CD4-positive, CD25-positive, alpha-beta regulatory T cell (primary cell): Measurements from ENCODE around the gene ZMYND15. TPM values are rescaled to one million over a fixed set of nuclear protein-coding genes. Genes with fewer than 3 reads are reported as not detected.

Experiments used
- ATAC-seq, 2 donors: fragments of 150-1000 bp; cut with Tn5 transposase; one replicate each; pipeline ENCODE4 v1.10.0; 2021; ENCODE audit warnings: low read depth in 2 of 2, moderate number of reproducible peaks in 2 of 2, moderate library complexity in 1 of 2
- DNase-seq, 3 donors: peaks; one replicate each; pipeline versions ENCODE4 v3.0.0 to v3.0.0-alpha.2; 2012 to 2022; ENCODE audit warnings: mixed read lengths in 1 of 3
- H3K27ac ChIP-seq: one replicate; pipeline ENCODE4 v1.7.0; 2013; ENCODE audit warnings: mild to moderate bottlenecking, low read length; ENCODE audit not compliant: insufficient read depth, poor library complexity, severe bottlenecking
- H3K27me3 ChIP-seq: one replicate; pipeline ENCODE4 v1.7.0; 2013; ENCODE audit warnings: low read length; ENCODE audit not compliant: control insufficient read depth, insufficient read depth
- H3K36me3 ChIP-seq: one replicate; pipeline ENCODE4 v1.7.0; 2013; ENCODE audit warnings: mild to moderate bottlenecking, low read length, moderate library complexity; ENCODE audit not compliant: control insufficient read depth, insufficient read depth
- H3K4me1 ChIP-seq: 2 replicates; pipeline ENCODE4 v1.7.0; 2013; ENCODE audit warnings: mild to moderate bottlenecking, low read length; ENCODE audit not compliant: insufficient read depth, control insufficient read depth, poor library complexity, severe bottlenecking
- H3K4me3 ChIP-seq: one replicate; pipeline ENCODE4 v1.7.0; 2013; ENCODE audit warnings: low read depth, mild to moderate bottlenecking, low read length, moderate library complexity
- H3K9me3 ChIP-seq, 2 experiments: 1 replicate in 1 of 2; 2 replicates in 1 of 2; pipeline ENCODE4 v1.7.0; 2013; ENCODE audit warnings: low read length in 2 of 2, mild to moderate bottlenecking in 1 of 2, moderate library complexity in 1 of 2; ENCODE audit not compliant: control insufficient read depth in 2 of 2
- H3K27ac Mint-ChIP-seq, 3 donors: one replicate each; pipeline ENCODE4 v1.8.0; 2020 to 2022; ENCODE audit warnings: mild to moderate bottlenecking in 3 of 3, mixed read lengths in 3 of 3, moderate library complexity in 2 of 3
- H3K27me3 Mint-ChIP-seq: one replicate; pipeline ENCODE4 v1.8.0; 2022; ENCODE audit warnings: mild to moderate bottlenecking, mixed read lengths
- H3K36me3 Mint-ChIP-seq: one replicate; pipeline ENCODE4 v1.8.0; 2020; ENCODE audit warnings: mixed read lengths
- H3K4me1 Mint-ChIP-seq, 4 donors: one replicate each; pipeline ENCODE4 v1.8.0; 2020 to 2022; ENCODE audit warnings: mixed read lengths in 4 of 4, mild to moderate bottlenecking in 1 of 4
- H3K4me3 Mint-ChIP-seq, 4 donors: one replicate each; pipeline ENCODE4 v1.8.0; 2020 to 2022; ENCODE audit warnings: mild to moderate bottlenecking in 4 of 4, mixed read lengths in 4 of 4, moderate library complexity in 3 of 4
- H3K9me3 Mint-ChIP-seq, 7 donors: one replicate each; pipeline ENCODE4 v1.8.0; 2020 to 2022; ENCODE audit warnings: mixed read lengths in 7 of 7, mild to moderate bottlenecking in 3 of 7, moderate library complexity in 2 of 7
- polyA plus RNA-seq, 4 donors: library from polyadenylated mRNA; unstranded; fragments of 300-500 nt; fragmentation: Illumina TruSeq; gene quantifications; one replicate each; pipeline ENCODE4 v1.2.3, GENCODE V29; 2021
- total RNA-seq: library from RNA; stranded (reverse); gene quantifications from one replicate; pipeline ENCODE4 v1.2.3, GENCODE V29; 2022

Gene ZMYND15
- total and polyA plus RNA-seq, 5 donors from 2014 or later, result 1.0 TPM; not detected in 4

GRCh38 chr17:4788807-4789700 is 49.4 kb downstream of the ZMYND15 start, which contains the start of gene GLTPD2:
TSS of gene GLTPD2 (plus strand) at chr17:4788964. CDS start at chr17:4789012, 48 bp downstream.
- H3K9me3 Mint-ChIP-seq, result no peaks in the 10 kb centered on the region
- peaks cover 54% of the 10 kb centered on the region for H3K27me3 Mint-ChIP-seq
- H3K4me3 Mint-ChIP-seq, result peak within 1 kb of the TSS; percentile 68 to 90 (median 86)
- no peaks in the 10 kb centered on the region for H3K36me3 ChIP-seq
- peaks cover 12% of the 10 kb centered on the region for H3K27me3 ChIP-seq
- DNase-seq (no peak), ATAC-seq (no peak)
- H3K36me3 Mint-ChIP-seq, result no peaks in the 10 kb centered on the region
- peak within 1 kb of the TSS; percentile 74 for H3K27ac ChIP-seq
- H3K4me1 ChIP-seq, result peaks cover 34% of the 10 kb centered on the region
- H3K9me3 ChIP-seq, result no peaks in the 10 kb centered on the region
- H3K4me3 ChIP-seq, result peak within 1 kb of the TSS; percentile 19
- H3K27ac Mint-ChIP-seq, result peak within 1 kb of the TSS in 1 of 3 donors; percentile 60
- peaks cover 5 to 43% (median 11%) of the 10 kb centered on the region in 4 donors for H3K4me1 Mint-ChIP-seq

GRCh38 chr17:4789701-4789950 is 50.0 kb downstream of the ZMYND15 start:
- H3K36me3 Mint-ChIP-seq, result no peaks in the 10 kb centered on the region
- H3K9me3 ChIP-seq, result no peaks in the 10 kb centered on the region
- ATAC-seq, result peak in 1 of 2 donors; percentile 42
- peaks cover 5 to 40% (median 11%) of the 10 kb centered on the region in 4 donors for H3K4me1 Mint-ChIP-seq
- H3K27ac Mint-ChIP-seq, result peak overlapping the region in 1 of 3 donors; percentile 60
- no peaks in the 10 kb centered on the region for H3K36me3 ChIP-seq
- DNase-seq, result no peak
- peaks cover 49% of the 10 kb centered on the region for H3K27me3 Mint-ChIP-seq
- peak overlapping the region; percentile 74 for H3K27ac ChIP-seq
- H3K27me3 ChIP-seq, result peaks cover 11% of the 10 kb centered on the region
- H3K9me3 Mint-ChIP-seq, result no peaks in the 10 kb centered on the region
- peaks cover 34% of the 10 kb centered on the region for H3K4me1 ChIP-seq
- H3K4me3 Mint-ChIP-seq, result peak overlapping the region in 3 of 4 donors; percentile 68 to 88 (median 81)
- H3K4me3 ChIP-seq, result peak overlapping the region; percentile 19

- H3K4me3 Mint-ChIP-seq, result peak overlapping the region; percentile 80 to 93 (median 89)
- no peaks in the 10 kb centered on the region for H3K9me3 Mint-ChIP-seq
- H3K36me3 ChIP-seq, result no peaks in the 10 kb centered on the region
- peak overlapping the region; percentile 74 for H3K4me3 ChIP-seq
- H3K36me3 Mint-ChIP-seq, result no peaks in the 10 kb centered on the region
- ATAC-seq (peak; percentile 90 to 91), DNase-seq (peak; percentile 69 to 84 (median 78))
- peaks cover 11% of the 10 kb centered on the region for H3K27me3 ChIP-seq
- H3K4me1 ChIP-seq, result peaks cover 33% of the 10 kb centered on the region
- no peaks in the 10 kb centered on the region for H3K9me3 ChIP-seq
- H3K27ac ChIP-seq, result peak overlapping the region; percentile 74
- H3K27ac Mint-ChIP-seq, result peak overlapping the region; percentile 44 to 87 (median 61)
- peaks cover 5 to 38% (median 11%) of the 10 kb centered on the region in 4 donors for H3K4me1 Mint-ChIP-seq
- peaks cover 44% of the 10 kb centered on the region for H3K27me3 Mint-ChIP-seq
These were observed 50.5 kb downstream of the ZMYND15 start for GRCh38 chr17:4789951-4790704.

DNA sequence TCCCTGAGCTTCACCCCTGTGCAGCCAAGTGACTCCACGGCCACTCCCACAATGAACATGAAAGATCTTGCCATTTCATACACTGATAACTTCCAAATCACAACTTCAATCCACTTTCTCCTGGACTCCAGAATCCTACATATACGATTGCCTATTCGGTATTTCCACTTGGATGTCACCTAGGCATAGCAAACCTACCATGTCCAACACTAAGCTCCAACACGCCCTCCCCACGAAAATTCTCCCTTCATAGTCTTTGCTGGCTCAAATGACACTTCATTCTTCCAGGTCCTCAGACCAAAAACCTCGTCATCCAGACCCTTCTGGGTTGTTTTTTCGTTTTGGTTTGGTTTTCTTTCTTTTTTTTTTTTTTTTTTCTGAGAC is 51.1 kb downstream of the ZMYND15 start:
- H3K27me3 Mint-ChIP-seq, result peaks cover 39% of the 10 kb centered on the region
- Histone ChIP-seq H3K27ac (peak overlapping the region; percentile 74), H3K4me1 (peaks cover 27% of the 10 kb centered on the region), H3K36me3 (no peaks in the 10 kb centered on the region), H3K27me3 (peaks cover 11% of the 10 kb centered on the region), H3K4me3 (peak overlapping the region; percentile 74), H3K9me3 (no peaks in the 10 kb centered on the region)
- H3K9me3 Mint-ChIP-seq, result no peaks in the 10 kb centered on the region
- peak overlapping the region; percentile 80 to 93 (median 89) for H3K4me3 Mint-ChIP-seq
- no peak for ATAC-seq
- H3K4me1 Mint-ChIP-seq, result peaks cover 5 to 35% (median 12%) of the 10 kb centered on the region in 4 donors
- no peaks in the 10 kb centered on the region for H3K36me3 Mint-ChIP-seq
- H3K27ac Mint-ChIP-seq, result peak overlapping the region; percentile 32 to 87 (median 44)
- no peak for DNase-seq

DNA sequence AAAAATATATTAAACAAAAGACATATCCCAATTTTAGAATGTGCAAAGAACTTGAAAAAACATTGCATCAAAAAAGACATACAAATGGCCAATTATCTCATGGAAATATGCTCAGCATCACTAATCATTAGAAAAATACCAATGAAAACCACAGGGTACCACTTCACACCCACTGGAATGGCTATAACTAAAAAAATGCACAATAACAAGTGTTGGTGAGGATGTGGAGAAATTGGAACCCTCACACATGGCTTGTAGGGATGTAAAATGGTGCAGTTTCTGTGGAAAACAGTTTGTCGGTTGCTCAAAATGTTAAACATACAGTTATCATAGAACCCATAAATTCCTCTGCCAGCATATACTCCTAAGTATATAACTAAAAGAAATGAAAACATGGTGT is 55.5 kb downstream of the ZMYND15 start:
- Mint-ChIP-seq H3K4me1 (peaks cover 9 to 24% (median 17%) of the 10 kb centered on the region in 4 donors), H3K4me3 (peak overlapping the region in 1 of 4 donors; percentile 93), H3K36me3 (peaks cover 3% of the 10 kb centered on the region), H3K27ac (peak overlapping the region in 1 of 3 donors; percentile 97), H3K27me3 (peaks cover 4% of the 10 kb centered on the region), H3K9me3 (no peaks in the 10 kb centered on the region)
- peaks cover 15% of the 10 kb centered on the region for H3K4me1 ChIP-seq
- H3K36me3 ChIP-seq, result peaks cover 16% of the 10 kb centered on the region
- DNase-seq (no peak), ATAC-seq (no peak)
- H3K4me3 ChIP-seq, result peak overlapping the region; percentile 10
- H3K9me3 ChIP-seq, result no peaks in the 10 kb centered on the region
- H3K27me3 ChIP-seq, result no peaks in the 10 kb centered on the region
- H3K27ac ChIP-seq, result no peak overlapping the region

Other genes starting within 250 kb of the ZMYND15 start
- 0.94 TPM for gene SPNS2, start 241.0 kb upstream of the ZMYND15 start, total RNA-seq
- not detected for gene SPNS2, start 241.0 kb upstream of the ZMYND15 start, polyA plus RNA-seq
- gene MYBBP1A, start 184.4 kb upstream of the ZMYND15 start, total RNA-seq, result 59.3 TPM
- gene MYBBP1A, start 184.4 kb upstream of the ZMYND15 start, polyA plus RNA-seq, result 10 to 100 TPM in 2 of 4 donors, 1 to 10 TPM in 2; 7.7 to 13.6 (median 10.7) TPM
- not detected for gene GGT6, start 179.3 kb upstream of the ZMYND15 start, total RNA-seq
- not detected for gene GGT6, start 179.3 kb upstream of the ZMYND15 start, polyA plus RNA-seq
- not detected for gene SMTNL2, start 155.3 kb upstream of the ZMYND15 start, total RNA-seq
- not detected for gene SMTNL2, start 155.3 kb upstream of the ZMYND15 start, polyA plus RNA-seq
- gene ALOX15, start 98.2 kb upstream of the ZMYND15 start, total RNA-seq, result not detected
- not detected for gene ALOX15, start 98.2 kb upstream of the ZMYND15 start, polyA plus RNA-seq
- gene PELP1, start 35.7 kb upstream of the ZMYND15 start, total RNA-seq, result 51.9 TPM
- gene PELP1, start 35.7 kb upstream of the ZMYND15 start, polyA plus RNA-seq, result 1 to 10 TPM; 6.2 to 8.6 (median 7.8) TPM
- 197 TPM for gene ARRB2, start 29.2 kb upstream of the ZMYND15 start, total RNA-seq
- gene ARRB2, start 29.2 kb upstream of the ZMYND15 start, polyA plus RNA-seq, result 10 to 100 TPM; 22.4 to 37.5 (median 28.9) TPM
- 9.3 TPM for gene MED11, start 8.4 kb upstream of the ZMYND15 start, total RNA-seq
- 10 to 100 TPM; 40.0 to 46.8 (median 43.9) TPM for gene MED11, start 8.4 kb upstream of the ZMYND15 start, polyA plus RNA-seq
- 7.3 TPM for gene CXCL16, start 95 bp downstream of the ZMYND15 start, total RNA-seq
- under 1 TPM in 3 of 4 donors, not detected in 1; 0.41 to 0.79 (median 0.45) TPM for gene CXCL16, start 95 bp downstream of the ZMYND15 start, polyA plus RNA-seq
- not detected for gene TM4SF5, start 32.1 kb downstream of the ZMYND15 start, total RNA-seq
- gene TM4SF5, start 32.1 kb downstream of the ZMYND15 start, polyA plus RNA-seq, result not detected
- not detected for gene VMO1, start 46.5 kb downstream of the ZMYND15 start, total RNA-seq
- gene VMO1, start 46.5 kb downstream of the ZMYND15 start, polyA plus RNA-seq, result under 1 TPM in 1 of 4 donors, not detected in 3; 0.71 TPM
- gene GLTPD2, start 49.1 kb downstream of the ZMYND15 start, total RNA-seq, result 0.39 TPM
- gene GLTPD2, start 49.1 kb downstream of the ZMYND15 start, polyA plus RNA-seq, result under 1 TPM in 1 of 4 donors, not detected in 3; 0.43 TPM
- gene PSMB6, start 56.3 kb downstream of the ZMYND15 start, total RNA-seq, result 64.7 TPM
- 100 to 1,000 TPM; 281 to 354 (median 319) TPM for gene PSMB6, start 56.3 kb downstream of the ZMYND15 start, polyA plus RNA-seq
- 36.4 TPM for gene PLD2, start 67.3 kb downstream of the ZMYND15 start, total RNA-seq
- 1 to 10 TPM; 1.6 to 4.7 (median 1.9) TPM for gene PLD2, start 67.3 kb downstream of the ZMYND15 start, polyA plus RNA-seq
- 235 TPM for gene MINK1, start 93.5 kb downstream of the ZMYND15 start, total RNA-seq
- 10 to 100 TPM in 3 of 4 donors, 1 to 10 TPM in 1; 9.4 to 13.4 (median 11.6) TPM for gene MINK1, start 93.5 kb downstream of the ZMYND15 start, polyA plus RNA-seq
- gene C17orf107, start 159.7 kb downstream of the ZMYND15 start, total RNA-seq, result 45.6 TPM
- 1 to 10 TPM; 1.1 to 1.5 (median 1.3) TPM for gene C17orf107, start 159.7 kb downstream of the ZMYND15 start, polyA plus RNA-seq
- gene CHRNE, start 163.3 kb downstream of the ZMYND15 start, total RNA-seq, result 3.8 TPM
- gene CHRNE, start 163.3 kb downstream of the ZMYND15 start, polyA plus RNA-seq, result under 1 TPM in 2 of 4 donors, not detected in 2; 0.15 to 0.25 TPM
- gene GP1BA, start 192.4 kb downstream of the ZMYND15 start, total RNA-seq, result 1.9 TPM
- gene GP1BA, start 192.4 kb downstream of the ZMYND15 start, polyA plus RNA-seq, result under 1 TPM in 2 of 4 donors, not detected in 2; 0.07 to 0.22 TPM
- 22.6 TPM for gene SLC25A11, start 200.2 kb downstream of the ZMYND15 start, total RNA-seq
- gene SLC25A11, start 200.2 kb downstream of the ZMYND15 start, polyA plus RNA-seq, result 10 to 100 TPM; 69.3 to 78.4 (median 74.4) TPM
- gene RNF167, start 200.4 kb downstream of the ZMYND15 start, total RNA-seq, result 105 TPM
- gene RNF167, start 200.4 kb downstream of the ZMYND15 start, polyA plus RNA-seq, result 10 to 100 TPM; 31.5 to 58.2 (median 45.9) TPM
- gene PFN1, start 208.7 kb downstream of the ZMYND15 start, total RNA-seq, result 865 TPM
- 1,000 to 10,000 TPM; 2,018 to 2,804 (median 2,386) TPM for gene PFN1, start 208.7 kb downstream of the ZMYND15 start, polyA plus RNA-seq
- gene ENO3, start 211.3 kb downstream of the ZMYND15 start, total RNA-seq, result 11.7 TPM
- 1 to 10 TPM in 1 of 4 donors, under 1 TPM in 3; 0.29 to 1.6 (median 0.41) TPM for gene ENO3, start 211.3 kb downstream of the ZMYND15 start, polyA plus RNA-seq
- 52.5 TPM for gene SPAG7, start 228.0 kb downstream of the ZMYND15 start, total RNA-seq
- 100 to 1,000 TPM in 3 of 4 donors, 10 to 100 TPM in 1; 97.9 to 130 (median 106) TPM for gene SPAG7, start 228.0 kb downstream of the ZMYND15 start, polyA plus RNA-seq
- gene CAMTA2, start 247.8 kb downstream of the ZMYND15 start, total RNA-seq, result 69.8 TPM
- 1 to 10 TPM; 4.7 to 7.9 (median 6.0) TPM for gene CAMTA2, start 247.8 kb downstream of the ZMYND15 start, polyA plus RNA-seq